ENCODE results near the gene DVL1. TPM values are rescaled to one million over a fixed set of nuclear protein-coding genes. Genes with fewer than 3 reads are reported as not detected.

Gene DVL1
- total RNA-seq, 1 experiment from 2014 or later = 91.4 TPM

DNA sequence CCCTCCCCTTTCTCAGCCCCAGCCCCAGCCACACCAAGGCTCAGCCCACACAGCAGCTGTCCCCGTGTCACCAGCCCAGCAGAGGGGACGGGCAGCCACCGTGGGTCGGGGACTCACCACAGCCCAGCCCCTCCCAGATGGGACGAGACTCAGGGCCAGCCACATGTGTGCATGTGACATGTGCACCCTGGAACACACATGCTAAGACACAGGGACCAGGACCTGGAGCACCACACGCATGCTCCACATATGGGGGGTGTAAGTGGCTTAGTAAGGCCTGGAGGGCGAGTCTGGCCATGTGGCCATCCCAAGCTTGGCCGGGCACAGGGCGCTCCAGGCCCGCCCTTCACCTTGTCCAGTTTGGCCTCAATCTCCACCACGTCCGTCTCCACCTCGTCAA lies 45.5 kb downstream of the DVL1 start (continued):
- TF ChIP-seq, protein P1, sequence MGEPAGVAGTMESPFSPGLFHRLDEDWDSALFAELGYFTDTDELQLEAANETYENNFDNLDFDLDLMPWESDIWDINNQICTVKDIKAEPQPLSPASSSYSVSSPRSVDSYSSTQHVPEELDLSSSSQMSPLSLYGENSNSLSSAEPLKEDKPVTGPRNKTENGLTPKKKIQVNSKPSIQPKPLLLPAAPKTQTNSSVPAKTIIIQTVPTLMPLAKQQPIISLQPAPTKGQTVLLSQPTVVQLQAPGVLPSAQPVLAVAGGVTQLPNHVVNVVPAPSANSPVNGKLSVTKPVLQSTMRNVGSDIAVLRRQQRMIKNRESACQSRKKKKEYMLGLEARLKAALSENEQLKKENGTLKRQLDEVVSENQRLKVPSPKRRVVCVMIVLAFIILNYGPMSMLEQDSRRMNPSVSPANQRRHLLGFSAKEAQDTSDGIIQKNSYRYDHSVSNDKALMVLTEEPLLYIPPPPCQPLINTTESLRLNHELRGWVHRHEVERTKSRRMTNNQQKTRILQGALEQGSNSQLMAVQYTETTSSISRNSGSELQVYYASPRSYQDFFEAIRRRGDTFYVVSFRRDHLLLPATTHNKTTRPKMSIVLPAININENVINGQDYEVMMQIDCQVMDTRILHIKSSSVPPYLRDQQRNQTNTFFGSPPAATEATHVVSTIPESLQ (CRISPR knock-in tag; IDR thresholded peaks at IDR 0.05) = no peak

DNA sequence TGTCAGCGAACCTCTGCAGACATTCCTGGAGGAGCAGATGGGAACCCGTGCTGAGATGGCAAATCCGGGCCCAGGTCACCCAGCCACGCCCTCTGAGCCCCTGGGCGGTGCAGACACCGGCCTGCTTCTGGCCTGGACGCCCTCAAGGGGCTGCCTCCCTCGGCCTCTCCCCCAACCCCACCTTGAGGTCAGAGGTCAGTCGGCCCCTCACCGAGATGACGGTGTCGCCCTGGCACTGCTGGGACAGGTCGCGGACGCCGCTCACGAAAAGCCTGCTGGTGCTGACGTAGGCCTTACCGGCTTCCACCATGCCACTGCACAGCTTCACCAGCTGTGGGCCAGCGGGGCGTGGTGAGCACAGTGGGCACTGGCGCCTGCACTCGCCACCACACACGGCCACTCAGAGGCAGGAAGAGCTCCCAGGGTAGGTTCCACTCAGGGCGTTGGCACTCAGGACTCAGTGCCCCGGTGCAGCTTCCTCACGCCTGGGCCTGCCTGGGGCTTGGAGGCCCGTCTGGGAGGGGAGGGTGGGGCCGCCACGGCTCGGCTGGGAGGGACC lies 46.2 kb downstream of the DVL1 start:
- TF ChIP-seq, protein P2, sequence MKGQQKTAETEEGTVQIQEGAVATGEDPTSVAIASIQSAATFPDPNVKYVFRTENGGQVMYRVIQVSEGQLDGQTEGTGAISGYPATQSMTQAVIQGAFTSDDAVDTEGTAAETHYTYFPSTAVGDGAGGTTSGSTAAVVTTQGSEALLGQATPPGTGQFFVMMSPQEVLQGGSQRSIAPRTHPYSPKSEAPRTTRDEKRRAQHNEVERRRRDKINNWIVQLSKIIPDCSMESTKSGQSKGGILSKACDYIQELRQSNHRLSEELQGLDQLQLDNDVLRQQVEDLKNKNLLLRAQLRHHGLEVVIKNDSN (CRISPR knock-in tag; IDR thresholded peaks at IDR 0.05) = no peak
- TF ChIP-seq NR2C2 (CRISPR knock-in tag; IDR thresholded peaks at IDR 0.05) = no peak
- no peak for TF ChIP-seq NR1H2 (CRISPR knock-in tag; IDR thresholded peaks at IDR 0.05)
- no peak for TF ChIP-seq ZNF671 (CRISPR knock-in tag; IDR thresholded peaks at IDR 0.05)
- TF ChIP-seq ZNF219 (CRISPR knock-in tag; IDR thresholded peaks at IDR 0.05; ENCODE audit: borderline replicate concordance) = no peak
- peaks cover 21% of the 10 kb centered on the region for H3K4me1 Mint-ChIP-seq
- H3K36me3 Mint-ChIP-seq = no peaks in the 10 kb centered on the region
- no peak for ATAC-seq
- peaks cover 6% of the 10 kb centered on the region; the same call in 1 of the 2 replicates for H3K27me3 Mint-ChIP-seq (ENCODE audit: low read depth)
- ChIA-PET POLR2A (interaction anchor here (2.6 kb wide), 1 partner anchor 13 kb away, joined by 7 read pairs; no protein-coding TSS in a partner anchor), CTCF (interaction anchor here (7.6 kb wide), 1 partner anchor 11 kb away, joined by 81 read pairs; no protein-coding TSS in a partner anchor)
- no peak for DNase-seq (ENCODE audit: low spot score)
- H3K27ac Mint-ChIP-seq = no peak overlapping the region
- H3K4me3 Mint-ChIP-seq = no peak overlapping the region
- no peaks in the 10 kb centered on the region for H3K9me3 Mint-ChIP-seq

DNA sequence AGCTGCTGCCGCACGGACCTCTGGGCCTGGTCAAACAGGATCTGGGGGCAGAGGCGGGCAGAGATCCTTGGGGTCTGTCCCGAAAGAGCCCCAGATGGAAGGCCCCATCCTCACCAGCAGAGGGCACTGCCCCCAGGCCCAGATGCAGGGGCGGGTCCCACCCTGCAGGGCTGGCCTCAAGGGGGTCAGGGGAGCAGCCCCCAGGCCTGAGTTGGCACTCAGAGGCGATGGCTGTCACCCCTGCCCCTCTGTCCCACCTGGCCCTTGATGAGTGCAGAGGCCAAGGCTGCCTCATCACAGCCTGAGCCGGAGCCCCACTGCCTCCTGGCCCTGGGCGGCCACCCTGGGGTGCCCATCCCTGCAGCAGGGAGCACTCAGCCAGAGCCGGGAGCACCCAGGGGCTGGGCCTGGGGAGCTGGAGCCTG lies 47.2 kb downstream of the DVL1 start:
- peak; percentile 66 for DNase-seq (ENCODE audit: low spot score)
- POLR2A ChIA-PET = no interaction called here
- CTCF ChIA-PET = interaction anchor here (1.1 to 7.6 kb wide), 3 partner anchors 10 to 28 kb away, joined by 3 to 81 read pairs (median 3); partner anchors contain the start of gene UBE2J2

DNA sequence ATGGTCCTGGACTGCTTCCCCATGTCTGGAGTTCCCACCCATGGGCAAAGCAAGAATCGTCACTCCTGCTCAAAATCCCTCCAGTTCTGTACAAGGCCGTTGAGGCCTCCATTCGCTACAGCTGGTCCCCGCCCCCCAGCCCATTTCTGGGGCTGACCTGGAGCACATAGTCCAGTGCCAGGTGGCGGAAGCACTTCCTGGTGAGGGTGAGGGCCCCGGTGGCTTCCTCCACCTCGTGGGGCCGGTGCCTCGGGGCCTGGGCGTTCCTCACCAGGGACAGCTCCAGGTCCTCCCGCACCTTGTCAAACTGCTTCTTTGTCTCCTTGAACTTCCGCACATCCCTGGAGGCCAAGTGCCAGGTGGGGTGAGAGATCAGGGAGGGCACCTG lies 48.9 kb downstream of the DVL1 start:
- DNase-seq (ENCODE audit: low spot score) (no peak), ATAC-seq (no peak)
- Mint-ChIP-seq H3K36me3 (no peaks in the 10 kb centered on the region), H3K27ac (no peak overlapping the region), H3K27me3 (ENCODE audit: low read depth) (no peaks in the 10 kb centered on the region), H3K4me1 (peaks cover 5% of the 10 kb centered on the region), H3K9me3 (no peaks in the 10 kb centered on the region), H3K4me3 (no peak overlapping the region)
- ChIA-PET POLR2A (interaction anchor here (0.6 kb wide), 1 partner anchor 62 kb away, joined by 4 read pairs; no protein-coding TSS in a partner anchor), CTCF (interaction anchor here (0.7 to 7.6 kb wide), 14 partner anchors 9 to 303 kb away, joined by 3 to 81 read pairs (median 4); partner anchors contain the start of gene UBE2J2)
- TF ChIP-seq ZNF121 (CRISPR knock-in tag; IDR thresholded peaks at IDR 0.05) (no peak), FOXK1 (CRISPR knock-in tag; IDR thresholded peaks at IDR 0.05) (no peak), ZNF232 (CRISPR knock-in tag; IDR thresholded peaks at IDR 0.05) (no peak)
- TF ChIP-seq, protein P2 (CRISPR knock-in tag; IDR thresholded peaks at IDR 0.05) = no peak
- TF ChIP-seq, protein P3, sequence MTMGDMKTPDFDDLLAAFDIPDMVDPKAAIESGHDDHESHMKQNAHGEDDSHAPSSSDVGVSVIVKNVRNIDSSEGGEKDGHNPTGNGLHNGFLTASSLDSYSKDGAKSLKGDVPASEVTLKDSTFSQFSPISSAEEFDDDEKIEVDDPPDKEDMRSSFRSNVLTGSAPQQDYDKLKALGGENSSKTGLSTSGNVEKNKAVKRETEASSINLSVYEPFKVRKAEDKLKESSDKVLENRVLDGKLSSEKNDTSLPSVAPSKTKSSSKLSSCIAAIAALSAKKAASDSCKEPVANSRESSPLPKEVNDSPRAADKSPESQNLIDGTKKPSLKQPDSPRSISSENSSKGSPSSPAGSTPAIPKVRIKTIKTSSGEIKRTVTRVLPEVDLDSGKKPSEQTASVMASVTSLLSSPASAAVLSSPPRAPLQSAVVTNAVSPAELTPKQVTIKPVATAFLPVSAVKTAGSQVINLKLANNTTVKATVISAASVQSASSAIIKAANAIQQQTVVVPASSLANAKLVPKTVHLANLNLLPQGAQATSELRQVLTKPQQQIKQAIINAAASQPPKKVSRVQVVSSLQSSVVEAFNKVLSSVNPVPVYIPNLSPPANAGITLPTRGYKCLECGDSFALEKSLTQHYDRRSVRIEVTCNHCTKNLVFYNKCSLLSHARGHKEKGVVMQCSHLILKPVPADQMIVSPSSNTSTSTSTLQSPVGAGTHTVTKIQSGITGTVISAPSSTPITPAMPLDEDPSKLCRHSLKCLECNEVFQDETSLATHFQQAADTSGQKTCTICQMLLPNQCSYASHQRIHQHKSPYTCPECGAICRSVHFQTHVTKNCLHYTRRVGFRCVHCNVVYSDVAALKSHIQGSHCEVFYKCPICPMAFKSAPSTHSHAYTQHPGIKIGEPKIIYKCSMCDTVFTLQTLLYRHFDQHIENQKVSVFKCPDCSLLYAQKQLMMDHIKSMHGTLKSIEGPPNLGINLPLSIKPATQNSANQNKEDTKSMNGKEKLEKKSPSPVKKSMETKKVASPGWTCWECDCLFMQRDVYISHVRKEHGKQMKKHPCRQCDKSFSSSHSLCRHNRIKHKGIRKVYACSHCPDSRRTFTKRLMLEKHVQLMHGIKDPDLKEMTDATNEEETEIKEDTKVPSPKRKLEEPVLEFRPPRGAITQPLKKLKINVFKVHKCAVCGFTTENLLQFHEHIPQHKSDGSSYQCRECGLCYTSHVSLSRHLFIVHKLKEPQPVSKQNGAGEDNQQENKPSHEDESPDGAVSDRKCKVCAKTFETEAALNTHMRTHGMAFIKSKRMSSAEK (CRISPR knock-in tag; IDR thresholded peaks at IDR 0.05; ENCODE audit: borderline replicate concordance) = no peak

More for the DNA sequence above, 47.2 kb downstream of the DVL1 start:
- Mint-ChIP-seq H3K27me3 (ENCODE audit: low read depth) (peaks cover 5% of the 10 kb centered on the region; the same call in 1 of the 2 replicates), H3K4me1 (peaks cover 18% of the 10 kb centered on the region), H3K9me3 (no peaks in the 10 kb centered on the region), H3K36me3 (no peaks in the 10 kb centered on the region), H3K4me3 (no peak overlapping the region), H3K27ac (no peak overlapping the region)
- peak; percentile 23 for ATAC-seq
- TF ChIP-seq, protein P4, sequence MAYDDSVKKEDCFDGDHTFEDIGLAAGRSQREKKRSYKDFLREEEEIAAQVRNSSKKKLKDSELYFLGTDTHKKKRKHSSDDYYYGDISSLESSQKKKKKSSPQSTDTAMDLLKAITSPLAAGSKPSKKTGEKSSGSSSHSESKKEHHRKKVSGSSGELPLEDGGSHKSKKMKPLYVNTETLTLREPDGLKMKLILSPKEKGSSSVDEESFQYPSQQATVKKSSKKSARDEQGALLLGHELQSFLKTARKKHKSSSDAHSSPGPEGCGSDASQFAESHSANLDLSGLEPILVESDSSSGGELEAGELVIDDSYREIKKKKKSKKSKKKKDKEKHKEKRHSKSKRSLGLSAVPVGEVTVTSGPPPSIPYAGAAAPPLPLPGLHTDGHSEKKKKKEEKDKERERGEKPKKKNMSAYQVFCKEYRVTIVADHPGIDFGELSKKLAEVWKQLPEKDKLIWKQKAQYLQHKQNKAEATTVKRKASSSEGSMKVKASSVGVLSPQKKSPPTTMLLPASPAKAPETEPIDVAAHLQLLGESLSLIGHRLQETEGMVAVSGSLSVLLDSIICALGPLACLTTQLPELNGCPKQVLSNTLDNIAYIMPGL (CRISPR knock-in tag; IDR thresholded peaks at IDR 0.05) = peak; percentile 52; the same call in 1 of the 2 replicates
- TF ChIP-seq ZNF423 (CRISPR knock-in tag; IDR thresholded peaks at IDR 0.05) (peak; percentile 53), ZNF263 (CRISPR knock-in tag; IDR thresholded peaks at IDR 0.05; ENCODE audit: low read depth) (peak; percentile 73), NFATC4 (CRISPR knock-in tag; IDR thresholded peaks at IDR 0.05) (no peak), SMAD4 (CRISPR knock-in tag; IDR thresholded peaks at IDR 0.05) (no peak)
- TF ChIP-seq, protein P5, sequence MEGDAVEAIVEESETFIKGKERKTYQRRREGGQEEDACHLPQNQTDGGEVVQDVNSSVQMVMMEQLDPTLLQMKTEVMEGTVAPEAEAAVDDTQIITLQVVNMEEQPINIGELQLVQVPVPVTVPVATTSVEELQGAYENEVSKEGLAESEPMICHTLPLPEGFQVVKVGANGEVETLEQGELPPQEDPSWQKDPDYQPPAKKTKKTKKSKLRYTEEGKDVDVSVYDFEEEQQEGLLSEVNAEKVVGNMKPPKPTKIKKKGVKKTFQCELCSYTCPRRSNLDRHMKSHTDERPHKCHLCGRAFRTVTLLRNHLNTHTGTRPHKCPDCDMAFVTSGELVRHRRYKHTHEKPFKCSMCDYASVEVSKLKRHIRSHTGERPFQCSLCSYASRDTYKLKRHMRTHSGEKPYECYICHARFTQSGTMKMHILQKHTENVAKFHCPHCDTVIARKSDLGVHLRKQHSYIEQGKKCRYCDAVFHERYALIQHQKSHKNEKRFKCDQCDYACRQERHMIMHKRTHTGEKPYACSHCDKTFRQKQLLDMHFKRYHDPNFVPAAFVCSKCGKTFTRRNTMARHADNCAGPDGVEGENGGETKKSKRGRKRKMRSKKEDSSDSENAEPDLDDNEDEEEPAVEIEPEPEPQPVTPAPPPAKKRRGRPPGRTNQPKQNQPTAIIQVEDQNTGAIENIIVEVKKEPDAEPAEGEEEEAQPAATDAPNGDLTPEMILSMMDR (IDR thresholded peaks at IDR 0.05) = peak; percentile 71

Measured in WTC11 (cell line).